Astrocyte (in vitro differentiated cells and primary cell): Measurements from ENCODE around the gene GCSAM. TPM values are rescaled to one million over a fixed set of nuclear protein-coding genes. Genes with fewer than 3 reads are reported as not detected.

ENCODE experiments used
- DNase-seq: peaks from one replicate; pipeline ENCODE4 v3.0.0-alpha.2; 2010; ENCODE audit warnings: low read depth
- FAIRE-seq: peaks from 2 replicates; lab custom pipeline; 2011; peaks lifted over from hg19 to GRCh38; lab: Jason Lieb, UNC
- H2AFZ ChIP-seq: 2 replicates; pipeline ENCODE4 v1.6.0; 2012; ENCODE audit warnings: low read depth, low read length, inconsistent platforms
- H3K27ac ChIP-seq: 2 replicates; pipeline ENCODE4 v1.5.1; 2011; ENCODE audit warnings: low read depth, low read length, inconsistent platforms
- H3K27me3 ChIP-seq: 2 replicates; pipeline ENCODE4 v1.6.0; 2011; ENCODE audit warnings: low read length, inconsistent platforms; ENCODE audit not compliant: insufficient read depth
- H3K36me3 ChIP-seq: 2 replicates; pipeline ENCODE4 v1.5.1; 2011; ENCODE audit warnings: low read length, inconsistent platforms; ENCODE audit not compliant: insufficient read depth
- H3K4me1 ChIP-seq: 2 replicates; pipeline ENCODE4 v1.5.1; 2011; ENCODE audit warnings: low read length, inconsistent platforms; ENCODE audit not compliant: insufficient read depth
- H3K4me2 ChIP-seq: 2 replicates; pipeline ENCODE4 v1.6.0; 2012; ENCODE audit warnings: low read length, inconsistent platforms
- H3K4me3 ChIP-seq: 2 replicates; pipeline ENCODE4 v1.5.1; 2011; ENCODE audit warnings: low read depth, mild to moderate bottlenecking, low read length, inconsistent platforms; ENCODE audit not compliant: insufficient read depth
- H3K79me2 ChIP-seq: 2 replicates; pipeline ENCODE4 v1.6.0; 2012; ENCODE audit warnings: mild to moderate bottlenecking, low read length, inconsistent platforms; ENCODE audit not compliant: insufficient read depth
- H3K9ac ChIP-seq: 2 replicates; pipeline ENCODE4 v1.6.0; 2012; ENCODE audit warnings: mild to moderate bottlenecking, low read length, inconsistent platforms
- H3K9me3 ChIP-seq: 2 replicates; pipeline ENCODE4 v1.5.1; 2012; ENCODE audit warnings: low read depth, mild to moderate bottlenecking, low read length, inconsistent platforms; ENCODE audit not compliant: insufficient read depth
- H4K20me1 ChIP-seq: 2 replicates; pipeline ENCODE4 v1.6.0; 2012; ENCODE audit warnings: low read length, inconsistent platforms; ENCODE audit not compliant: insufficient read depth
- H3K27ac Mint-ChIP-seq: one replicate; pipeline ENCODE4 v1.8.0; 2021; ENCODE audit warnings: mild to moderate bottlenecking, mixed read lengths; ENCODE audit not compliant: unreplicated experiment
- H3K27me3 Mint-ChIP-seq: one replicate; pipeline ENCODE4 v1.8.0; 2021; ENCODE audit warnings: low read depth, mixed read lengths; ENCODE audit not compliant: unreplicated experiment
- H3K36me3 Mint-ChIP-seq: one replicate; pipeline ENCODE4 v1.8.0; 2021; ENCODE audit warnings: low read depth, mixed read lengths; ENCODE audit not compliant: unreplicated experiment
- H3K4me1 Mint-ChIP-seq: one replicate; pipeline ENCODE4 v1.8.0; 2021; ENCODE audit warnings: low read depth, mixed read lengths; ENCODE audit not compliant: unreplicated experiment
- H3K4me3 Mint-ChIP-seq: one replicate; pipeline ENCODE4 v1.8.0; 2021; ENCODE audit warnings: mild to moderate bottlenecking, moderate library complexity, mixed read lengths; ENCODE audit not compliant: unreplicated experiment
- H3K9me3 Mint-ChIP-seq: one replicate; pipeline ENCODE4 v1.8.0; 2021; ENCODE audit warnings: mild to moderate bottlenecking, mixed read lengths; ENCODE audit not compliant: unreplicated experiment
- EZH2 ChIP-seq: IDR thresholded peaks from 2 replicates; pipeline ENCODE4 v1.6.1; 2012; ENCODE audit warnings: mild to moderate bottlenecking, low read length, inconsistent platforms; ENCODE audit not compliant: insufficient read depth
- total RNA-seq: library from RNA; stranded (reverse); gene quantifications from 2 replicates; pipeline ENCODE4 v1.2.1, GENCODE V29; 2021
- TF ChIP-seq, protein P1 (sequence below): IDR thresholded peaks from 2 replicates; pipeline ENCODE4 v1.5.1; 2011; ENCODE audit warnings: low read depth, mild to moderate bottlenecking, inconsistent platforms, low read length, moderate library complexity; ENCODE audit not compliant: insufficient read depth

GCSAM gene
- total RNA-seq, 1 donor from 2014 or later: not detected

DNA sequence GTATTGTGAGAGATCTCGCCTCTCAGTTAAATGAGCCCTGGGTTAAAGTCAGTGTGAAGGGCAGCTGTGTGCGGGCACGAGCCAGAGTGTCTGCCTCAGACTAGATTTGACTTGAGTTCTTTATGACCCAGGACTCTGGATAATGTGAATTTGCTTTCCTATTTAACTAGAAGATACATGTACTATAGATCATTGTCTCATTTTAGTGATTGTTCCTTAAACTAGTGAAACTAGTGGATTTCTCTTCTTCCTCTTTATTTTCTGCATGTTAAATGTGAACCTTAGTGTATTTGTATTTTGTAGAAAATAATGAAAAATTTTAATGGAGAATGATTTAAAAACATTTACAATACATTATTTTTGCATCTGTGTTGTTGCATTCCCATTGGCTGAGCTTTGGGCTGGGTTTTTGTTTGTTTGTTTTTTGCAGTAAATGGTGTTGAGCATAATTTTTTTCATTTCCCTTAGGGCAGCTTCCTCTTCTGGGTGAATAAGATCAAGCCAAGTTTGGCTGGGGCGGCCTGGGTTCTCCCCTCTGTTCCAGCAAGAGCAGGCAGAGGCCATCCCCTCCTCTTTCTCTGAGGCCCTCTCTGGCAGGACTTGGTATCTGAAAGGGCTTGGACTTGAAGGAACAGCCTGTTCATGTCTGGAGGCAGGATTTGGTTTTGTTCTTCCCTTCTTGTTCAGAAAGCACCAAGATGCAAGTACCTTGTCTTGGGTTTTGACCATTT, 15.0 kb downstream of the GCSAM start:
- H3K27me3 ChIP-seq: no peaks in the 10 kb centered on the region
- H3K79me2 ChIP-seq: no peaks in the 10 kb centered on the region
- H3K9ac ChIP-seq: no peak overlapping the region
- peaks cover 24% of the 10 kb centered on the region for H3K36me3 ChIP-seq
- H3K4me2 ChIP-seq: no peak overlapping the region
- H2AFZ ChIP-seq: no peak overlapping the region
- H3K27ac Mint-ChIP-seq: no peak overlapping the region
- no peaks in the 10 kb centered on the region for H3K27me3 Mint-ChIP-seq
- no peaks in the 10 kb centered on the region for H3K9me3 ChIP-seq
- DNase-seq: no peak
- H3K27ac ChIP-seq: no peak overlapping the region
- H3K4me3 Mint-ChIP-seq: no peak overlapping the region
- TF ChIP-seq EZH2: no peak
- TF ChIP-seq, protein P1, sequence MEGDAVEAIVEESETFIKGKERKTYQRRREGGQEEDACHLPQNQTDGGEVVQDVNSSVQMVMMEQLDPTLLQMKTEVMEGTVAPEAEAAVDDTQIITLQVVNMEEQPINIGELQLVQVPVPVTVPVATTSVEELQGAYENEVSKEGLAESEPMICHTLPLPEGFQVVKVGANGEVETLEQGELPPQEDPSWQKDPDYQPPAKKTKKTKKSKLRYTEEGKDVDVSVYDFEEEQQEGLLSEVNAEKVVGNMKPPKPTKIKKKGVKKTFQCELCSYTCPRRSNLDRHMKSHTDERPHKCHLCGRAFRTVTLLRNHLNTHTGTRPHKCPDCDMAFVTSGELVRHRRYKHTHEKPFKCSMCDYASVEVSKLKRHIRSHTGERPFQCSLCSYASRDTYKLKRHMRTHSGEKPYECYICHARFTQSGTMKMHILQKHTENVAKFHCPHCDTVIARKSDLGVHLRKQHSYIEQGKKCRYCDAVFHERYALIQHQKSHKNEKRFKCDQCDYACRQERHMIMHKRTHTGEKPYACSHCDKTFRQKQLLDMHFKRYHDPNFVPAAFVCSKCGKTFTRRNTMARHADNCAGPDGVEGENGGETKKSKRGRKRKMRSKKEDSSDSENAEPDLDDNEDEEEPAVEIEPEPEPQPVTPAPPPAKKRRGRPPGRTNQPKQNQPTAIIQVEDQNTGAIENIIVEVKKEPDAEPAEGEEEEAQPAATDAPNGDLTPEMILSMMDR: no peak
- H3K36me3 Mint-ChIP-seq: peaks cover 33% of the 10 kb centered on the region
- H3K4me1 ChIP-seq: no peaks in the 10 kb centered on the region
- no peaks in the 10 kb centered on the region for H3K9me3 Mint-ChIP-seq
- peaks cover 4% of the 10 kb centered on the region for H3K4me1 Mint-ChIP-seq
- H4K20me1 ChIP-seq: no peaks in the 10 kb centered on the region
- H3K4me3 ChIP-seq: no peak overlapping the region
- FAIRE-seq: no peak

DNA sequence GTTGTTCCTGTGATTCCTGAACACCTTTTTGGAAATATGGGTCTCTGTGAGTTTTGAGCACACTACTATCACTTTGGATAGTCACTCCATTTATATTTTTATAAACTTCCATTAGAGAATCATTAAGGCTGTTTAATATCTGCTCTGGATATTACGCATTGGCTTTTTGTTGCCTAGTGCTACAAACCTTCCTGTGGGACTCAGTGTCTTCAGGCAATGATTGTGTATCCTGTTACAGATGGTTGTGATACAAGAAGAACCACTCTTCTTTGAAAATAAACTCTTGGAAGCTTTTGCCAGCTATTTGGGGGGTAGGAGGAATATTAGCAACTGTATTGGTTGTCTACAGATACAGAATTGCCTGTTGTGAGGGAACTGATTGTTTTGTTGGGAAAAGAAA, 15.6 kb downstream of the GCSAM start:
- DNase-seq: no peak
- H3K79me2 ChIP-seq: no peaks in the 10 kb centered on the region
- no peaks in the 10 kb centered on the region for H3K9me3 Mint-ChIP-seq
- no peak overlapping the region for H3K9ac ChIP-seq
- H3K4me1 ChIP-seq: no peaks in the 10 kb centered on the region
- H4K20me1 ChIP-seq: no peaks in the 10 kb centered on the region
- H2AFZ ChIP-seq: no peak overlapping the region
- peaks cover 34% of the 10 kb centered on the region for H3K36me3 Mint-ChIP-seq
- no peak overlapping the region for H3K27ac ChIP-seq
- H3K4me3 Mint-ChIP-seq: no peak overlapping the region
- peaks cover 24% of the 10 kb centered on the region for H3K36me3 ChIP-seq
- H3K4me2 ChIP-seq: no peak overlapping the region
- TF ChIP-seq, protein P1: no peak
- TF ChIP-seq EZH2: no peak
- no peak for FAIRE-seq
- H3K4me1 Mint-ChIP-seq: peaks cover 4% of the 10 kb centered on the region
- no peak overlapping the region for H3K27ac Mint-ChIP-seq
- no peaks in the 10 kb centered on the region for H3K27me3 ChIP-seq
- no peak overlapping the region for H3K4me3 ChIP-seq
- no peaks in the 10 kb centered on the region for H3K9me3 ChIP-seq
- no peaks in the 10 kb centered on the region for H3K27me3 Mint-ChIP-seq

GRCh38 chr3:112116748-112117186, 16.3 kb downstream of the GCSAM start:
- no peak for TF ChIP-seq EZH2
- TF ChIP-seq, protein P1: no peak

More at GRCh38 chr3:112116748-112117186, 16.3 kb downstream of the GCSAM start:
- Mint-ChIP-seq H3K27ac (no peak overlapping the region), H3K9me3 (no peaks in the 10 kb centered on the region), H3K4me3 (no peak overlapping the region), H3K4me1 (peaks cover 4% of the 10 kb centered on the region), H3K27me3 (no peaks in the 10 kb centered on the region), H3K36me3 (peaks cover 39% of the 10 kb centered on the region)
- H3K9me3 ChIP-seq: no peaks in the 10 kb centered on the region
- peaks cover 24% of the 10 kb centered on the region for H3K36me3 ChIP-seq
- no peaks in the 10 kb centered on the region for H3K27me3 ChIP-seq
- H3K4me2 ChIP-seq: no peak overlapping the region
- H3K4me3 ChIP-seq: no peak overlapping the region
- no peaks in the 10 kb centered on the region for H3K4me1 ChIP-seq
- no peak overlapping the region for H3K9ac ChIP-seq
- H3K27ac ChIP-seq: no peak overlapping the region
- FAIRE-seq (no peak), DNase-seq (no peak)
- H3K79me2 ChIP-seq: no peaks in the 10 kb centered on the region
- H2AFZ ChIP-seq: no peak overlapping the region
- no peaks in the 10 kb centered on the region for H4K20me1 ChIP-seq
